Peyer's patch (tissue), 4 donors: ENCODE results near the gene PTPN5.

Experiments used
- POLR2A ChIP-seq, 2 donors: fragments of 450-650 bp; IDR thresholded peaks; one replicate each; pipeline ENCODE4 v1.5.1; 2017; ENCODE audit warnings: antibody characterized with exemption in 2 of 2, mild to moderate bottlenecking in 2 of 2, moderate library complexity in 2 of 2
- TF ChIP-seq, protein P1 (sequence below), 6 experiments: fragments of 450-650 bp in 4 of 6; fragments of 200-600 bp in 2 of 6; sonication (generic) in 1 of 6; IDR thresholded peaks; one replicate each; pipeline ENCODE4 v1.5.1; 2017 to 2019; ENCODE audit warnings: antibody characterized with exemption in 6 of 6, mild to moderate bottlenecking in 3 of 6, moderate library complexity in 1 of 6

DNA sequence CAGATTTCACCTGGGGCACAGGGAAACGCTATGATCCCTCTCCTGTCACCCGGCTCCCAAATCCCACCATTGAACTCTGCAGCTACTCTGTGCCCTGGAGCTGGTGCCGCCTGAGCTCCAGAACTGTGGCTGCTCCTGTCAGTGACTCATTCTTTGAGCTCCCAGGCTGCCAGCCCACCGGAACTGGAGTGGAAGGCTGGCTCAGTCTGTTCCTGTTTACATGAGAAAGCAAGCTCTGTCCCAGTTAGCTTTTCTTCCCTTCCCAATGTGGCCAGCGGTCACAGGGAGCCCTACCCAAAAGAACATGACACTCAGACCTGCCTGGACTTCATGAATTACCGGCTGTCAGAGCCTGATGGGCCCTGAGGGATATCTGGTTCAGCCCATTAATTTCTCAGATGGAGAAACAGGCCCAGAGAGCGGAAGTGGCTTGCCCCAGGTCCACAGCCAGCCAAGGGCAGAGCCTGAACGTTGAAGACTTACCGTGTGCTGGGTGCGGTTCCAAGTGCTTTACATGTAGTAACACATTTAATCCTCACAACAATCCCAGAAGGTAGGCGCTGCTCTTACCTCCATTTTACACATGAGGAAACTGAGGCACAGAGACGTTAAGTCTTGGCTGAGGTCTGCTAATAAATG is 41.8 kb downstream of the PTPN5 start:
- TF ChIP-seq, protein P1, sequence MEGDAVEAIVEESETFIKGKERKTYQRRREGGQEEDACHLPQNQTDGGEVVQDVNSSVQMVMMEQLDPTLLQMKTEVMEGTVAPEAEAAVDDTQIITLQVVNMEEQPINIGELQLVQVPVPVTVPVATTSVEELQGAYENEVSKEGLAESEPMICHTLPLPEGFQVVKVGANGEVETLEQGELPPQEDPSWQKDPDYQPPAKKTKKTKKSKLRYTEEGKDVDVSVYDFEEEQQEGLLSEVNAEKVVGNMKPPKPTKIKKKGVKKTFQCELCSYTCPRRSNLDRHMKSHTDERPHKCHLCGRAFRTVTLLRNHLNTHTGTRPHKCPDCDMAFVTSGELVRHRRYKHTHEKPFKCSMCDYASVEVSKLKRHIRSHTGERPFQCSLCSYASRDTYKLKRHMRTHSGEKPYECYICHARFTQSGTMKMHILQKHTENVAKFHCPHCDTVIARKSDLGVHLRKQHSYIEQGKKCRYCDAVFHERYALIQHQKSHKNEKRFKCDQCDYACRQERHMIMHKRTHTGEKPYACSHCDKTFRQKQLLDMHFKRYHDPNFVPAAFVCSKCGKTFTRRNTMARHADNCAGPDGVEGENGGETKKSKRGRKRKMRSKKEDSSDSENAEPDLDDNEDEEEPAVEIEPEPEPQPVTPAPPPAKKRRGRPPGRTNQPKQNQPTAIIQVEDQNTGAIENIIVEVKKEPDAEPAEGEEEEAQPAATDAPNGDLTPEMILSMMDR (IDR thresholded peaks at IDR 0.05): no peak
- TF ChIP-seq POLR2A (IDR thresholded peaks at IDR 0.05): no peak
